Gastroesophageal sphincter (tissue), 4 donors: ENCODE results near the gene ARHGAP21. TPM values are rescaled to one million over a fixed set of nuclear protein-coding genes. Genes with fewer than 3 reads are reported as not detected.

Source experiments
- ATAC-seq: fragments of 150-250 bp; one replicate; pipeline ENCODE4 v1.9.1; 2016; ENCODE audit warnings: mild to moderate bottlenecking, moderate library complexity
- H3K27ac ChIP-seq, 4 donors: fragments of 200-600 bp; sonication (generic) in 3 of 4; 1 replicate in 3 of 4; 2 replicates in 1 of 4; pipeline ENCODE4 v1.5.1; 2016 to 2019
- H3K27me3 ChIP-seq: fragments of 200-600 bp; sonication (generic); one replicate; pipeline ENCODE4 v1.5.1; 2019
- H3K36me3 ChIP-seq, 2 donors: fragments of 200-600 bp; sonication (generic); one replicate each; pipeline ENCODE4 v1.5.1; 2019; ENCODE audit warnings: control low read depth in 1 of 2
- H3K4me1 ChIP-seq, 3 donors: fragments of 200-600 bp; sonication (generic); 1 replicate in 2 of 3; 2 replicates in 1 of 3; pipeline ENCODE4 v1.5.1; 2016 to 2019; ENCODE audit warnings: control low read depth in 2 of 3
- H3K4me3 ChIP-seq, 2 donors: fragments of 200-600 bp; sonication (generic); one replicate each; pipeline ENCODE4 v1.5.1; 2019; ENCODE audit warnings: mild to moderate bottlenecking in 1 of 2, moderate library complexity in 1 of 2
- H3K9me3 ChIP-seq, 3 donors: fragments of 200-600 bp; sonication (generic); one replicate each; pipeline ENCODE4 v1.5.1; 2017 to 2019; ENCODE audit warnings: control low read depth in 2 of 3
- CTCF ChIP-seq, 4 experiments: fragments of 200-600 bp in 2 of 4; fragments of 450-650 bp in 2 of 4; sonication (generic) in 1 of 4; IDR thresholded peaks; one replicate each; pipeline ENCODE4 v1.5.1; 2017 to 2019; ENCODE audit warnings: antibody characterized with exemption in 4 of 4, mild to moderate bottlenecking in 2 of 4, moderate library complexity in 2 of 4
- EP300 ChIP-seq: sonication (generic); formaldehyde crosslinking; IDR thresholded peaks from one replicate; pipeline ENCODE4 v1.6.1; 2017; ENCODE audit warnings: antibody characterized with exemption, mild to moderate bottlenecking
- POLR2A ChIP-seq, 2 donors: fragments of 450-650 bp; IDR thresholded peaks; one replicate each; pipeline ENCODE4 v1.6.1; 2017; ENCODE audit warnings: antibody characterized with exemption in 2 of 2, mild to moderate bottlenecking in 2 of 2, moderate library complexity in 1 of 2
- POLR2AphosphoS5 ChIP-seq: sonication (generic); formaldehyde crosslinking; IDR thresholded peaks from one replicate; pipeline ENCODE4 v1.6.1; 2017; ENCODE audit warnings: antibody characterized with exemption
- WGBS, 2 donors: methylation state at CpG; one replicate each; pipeline ENCODE4 v1.1.5; 2018; ENCODE audit warnings: low coverage in 1 of 2; 5-methylcytosine and 5-hydroxymethylcytosine counted together
- total RNA-seq, 4 donors: library from RNA; depleted of rRNA; stranded (reverse); fragments of >200 nt; gene quantifications; one replicate each; pipeline ENCODE4 v1.1.0, GENCODE V29; 2016

The ARHGAP21 gene
- total RNA-seq, 4 donors from 2014 or later = 55.3 to 76.7 (median 66.4) TPM

GRCh38 chr10:24722676-24723385 lies 856 bp downstream of the ARHGAP21 start:
- no CpG with 5 or more reads among the region's 84 CpGs for WGBS, 2 donors
- no peaks in the 10 kb centered on the region for H3K9me3 ChIP-seq
- no peaks in the 10 kb centered on the region for H3K27me3 ChIP-seq
- peak; percentile 24 for ATAC-seq
- H3K4me1 ChIP-seq = peaks cover 0 to 49% (median 21%) of the 10 kb centered on the region in 3 donors
- H3K36me3 ChIP-seq = no peaks in the 10 kb centered on the region
- peak overlapping the region; percentile 64 to 87 for H3K4me3 ChIP-seq
- TF ChIP-seq POLR2A (IDR thresholded peaks at IDR 0.05) (peak; percentile 22 to 37), EP300 (no peak), CTCF (IDR thresholded peaks at IDR 0.05) (peak in 1 of 4 experiments; percentile 2), POLR2AphosphoS5 (no peak)
- peak overlapping the region; percentile 89 to 98 (median 96) for H3K27ac ChIP-seq

GRCh38 chr10:24722131-24722675 lies 1.5 kb downstream of the ARHGAP21 start:
- H3K27me3 ChIP-seq = no peaks in the 10 kb centered on the region
- TF ChIP-seq EP300 (no peak), POLR2A (IDR thresholded peaks at IDR 0.05) (no peak), CTCF (IDR thresholded peaks at IDR 0.05) (no peak), POLR2AphosphoS5 (no peak)
- peak overlapping the region; percentile 89 to 98 (median 96) for H3K27ac ChIP-seq
- WGBS, 2 donors = 0 to 7% methylated on average over 12 to 13 of the region's 19 CpGs
- no peak for ATAC-seq
- H3K4me3 ChIP-seq = peak overlapping the region; percentile 64 to 87
- no peaks in the 10 kb centered on the region for H3K36me3 ChIP-seq
- no peaks in the 10 kb centered on the region for H3K9me3 ChIP-seq
- H3K4me1 ChIP-seq = peaks cover 3 to 55% (median 26%) of the 10 kb centered on the region in 3 donors

GRCh38 chr10:24721229-24722106 lies 2.2 kb downstream of the ARHGAP21 start:
- peaks cover 3 to 60% (median 32%) of the 10 kb centered on the region in 3 donors for H3K4me1 ChIP-seq
- ATAC-seq = no peak

GRCh38 chr10:24720096-24720495 lies 3.6 kb downstream of the ARHGAP21 start:
- 7 to 25% methylated on average over 2 of the region's 2 CpGs for WGBS, 2 donors
- Histone ChIP-seq H3K4me3 (peak overlapping the region; percentile 6 to 87), H3K9me3 (no peaks in the 10 kb centered on the region), H3K36me3 (no peaks in the 10 kb centered on the region), H3K27ac (no peak overlapping the region), H3K4me1 (peaks cover 3 to 71% (median 39%) of the 10 kb centered on the region in 3 donors), H3K27me3 (no peaks in the 10 kb centered on the region)
- no peak for ATAC-seq
- TF ChIP-seq EP300 (no peak), POLR2AphosphoS5 (no peak), CTCF (IDR thresholded peaks at IDR 0.05) (no peak), POLR2A (IDR thresholded peaks at IDR 0.05) (no peak)

More at GRCh38 chr10:24721229-24722106, 2.2 kb downstream of the ARHGAP21 start:
- no peaks in the 10 kb centered on the region for H3K36me3 ChIP-seq
- no peaks in the 10 kb centered on the region for H3K27me3 ChIP-seq
- TF ChIP-seq CTCF (IDR thresholded peaks at IDR 0.05) = no peak
- TF ChIP-seq POLR2A (IDR thresholded peaks at IDR 0.05) = no peak
- no peak for TF ChIP-seq EP300
- TF ChIP-seq POLR2AphosphoS5 = no peak
- peak overlapping the region in 3 of 4 donors; percentile 60 to 98 (median 95) for H3K27ac ChIP-seq
- WGBS, 2 donors = 8 to 12% methylated on average over 8 to 18 of the region's 35 CpGs
- H3K4me3 ChIP-seq = peak overlapping the region; percentile 64 to 87
- H3K9me3 ChIP-seq = no peaks in the 10 kb centered on the region
